Activated effector memory CD4-positive, alpha-beta T cell treated with Interleukin-2 at 50 U/mL for 16 hours (primary cell): ENCODE measurements around the gene DTX3.
A peak's percentile ranks its signal among the peaks of the same experiment; 100 is the strongest.
"Not testable (repeated sequence)": the region's sequence is repeated elsewhere in the genome, so short reads cannot be mapped to it uniquely, and the experiment has no call there.

Experiments used
- DNase-seq: peaks from one replicate; pipeline ENCODE4 v3.0.0-alpha.2; 2020

The DTX3 gene

GRCh38 chr12:57632958-57633840 is 28.6 kb downstream of the DTX3 start, which contains the start of gene B4GALNT1:
TSS of gene B4GALNT1 (minus strand) at chr12:57633201. CDS start at chr12:57632132, 1,069 bp downstream.
- DNase-seq = peak; percentile 49

GRCh38 chr12:57636731-57637130 is 32.1 kb downstream of the DTX3 start:
- DNase-seq = not testable (repeated sequence)

- DNase-seq = no peak
Measured at GRCh38 chr12:57637364-57637763, 32.7 kb downstream of the DTX3 start.

- no peak for DNase-seq
Measured at GRCh38 chr12:57638096-57638495, 33.5 kb downstream of the DTX3 start.

GRCh38 chr12:57640175-57641042 is 35.8 kb downstream of the DTX3 start:
- no peak for DNase-seq

GRCh38 chr12:57641699-57642442 is 37.2 kb downstream of the DTX3 start:
- no peak for DNase-seq

- not testable (repeated sequence) for DNase-seq
Measured at GRCh38 chr12:57645990-57646658, 41.5 kb downstream of the DTX3 start.

- DNase-seq = not testable (repeated sequence)
Measured at GRCh38 chr12:57646659-57647049, 42.0 kb downstream of the DTX3 start.

- no peak for DNase-seq
Measured at GRCh38 chr12:57654042-57654441, 49.4 kb downstream of the DTX3 start.

- no peak for DNase-seq
Measured at GRCh38 chr12:57655541-57656240, 51.1 kb downstream of the DTX3 start.

GRCh38 chr12:57656408-57656807 is 51.8 kb downstream of the DTX3 start:
- DNase-seq = not testable (repeated sequence)

GRCh38 chr12:57657744-57658143 is 53.1 kb downstream of the DTX3 start:
- DNase-seq = no peak

GRCh38 chr12:57658890-57659289 is 54.3 kb downstream of the DTX3 start:
- DNase-seq = no peak
